MM.1S (cell line): ENCODE data around the gene PITPNM3.

Experiments
- DNase-seq: peaks from one replicate; pipeline ENCODE4 v3.0.0-alpha.2; 2015
- H2AFZ ChIP-seq: fragments of 300-600 bp; sonication (generic); 2 replicates; pipeline ENCODE4 v1.6.0; 2016; ENCODE audit warnings: antibody characterized with exemption, low read length
- H3F3A ChIP-seq: fragments of 300-600 bp; sonication (generic); 2 replicates; pipeline ENCODE4 v1.6.1; 2016; ENCODE audit warnings: mild to moderate bottlenecking, antibody characterized with exemption, low read length, moderate library complexity, mixed read lengths; ENCODE audit not compliant: insufficient read depth
- H3K27ac ChIP-seq: fragments of 300-600 bp; sonication (generic); 2 replicates; pipeline ENCODE4 v1.5.1; 2016; ENCODE audit warnings: mild to moderate bottlenecking, low read length
- H3K27me3 ChIP-seq: fragments of 300-600 bp; sonication (generic); replicated peaks from 2 replicates; pipeline ENCODE4 v1.6.0; 2016; ENCODE audit warnings: low read length; ENCODE audit not compliant: insufficient read depth
- H3K36me3 ChIP-seq: fragments of 300-600 bp; sonication (generic); replicated peaks from 2 replicates; pipeline ENCODE4 v1.6.1; 2016; ENCODE audit warnings: mild to moderate bottlenecking, low read length, mixed read lengths; ENCODE audit not compliant: insufficient read depth
- H3K4me1 ChIP-seq: fragments of 300-600 bp; sonication (generic); 2 replicates; pipeline ENCODE4 v1.6.1; 2016; ENCODE audit warnings: low read length, mixed read lengths
- H3K4me2 ChIP-seq: fragments of 300-600 bp; sonication (generic); 2 replicates; pipeline ENCODE4 v1.6.0; 2016; ENCODE audit warnings: low read depth, low read length
- H3K4me3 ChIP-seq: fragments of 300-600 bp; sonication (generic); 2 replicates; pipeline ENCODE4 v1.5.1; 2016; ENCODE audit warnings: low read length, mixed read lengths
- H3K79me2 ChIP-seq: fragments of 300-600 bp; sonication (generic); 2 replicates; pipeline ENCODE4 v1.6.1; 2016; ENCODE audit warnings: mixed run types, low read length, mixed read lengths
- H3K9ac ChIP-seq: fragments of 300-600 bp; sonication (generic); 2 replicates; pipeline ENCODE4 v1.6.1; 2016; ENCODE audit warnings: low read length, mixed read lengths
- H3K9me2 ChIP-seq: fragments of 300-600 bp; sonication (generic); replicated peaks from 2 replicates; pipeline ENCODE4 v1.6.1; 2016; ENCODE audit warnings: mild to moderate bottlenecking, low read length, mixed read lengths; ENCODE audit not compliant: insufficient read depth
- H3K9me3 ChIP-seq: fragments of 300-600 bp; sonication (generic); replicated peaks from 2 replicates; pipeline ENCODE4 v1.6.1; 2016; ENCODE audit warnings: mild to moderate bottlenecking, low read length, mixed read lengths; ENCODE audit not compliant: insufficient read depth
- H4K20me1 ChIP-seq: fragments of 300-600 bp; sonication (generic); 2 replicates; pipeline ENCODE4 v1.6.1; 2016; ENCODE audit warnings: mild to moderate bottlenecking, low read length, moderate library complexity, mixed read lengths; ENCODE audit not compliant: insufficient read depth
- CTCF ChIP-seq: fragments of 300-600 bp; sonication (generic); IDR thresholded peaks from 2 replicates; pipeline ENCODE4 v1.5.1; 2016; ENCODE audit warnings: antibody characterized with exemption, low read length, mixed read lengths
- EZH2 ChIP-seq: fragments of 300-600 bp; sonication (generic); optimal IDR thresholded peaks from 2 replicates; pipeline ENCODE3; 2017; ENCODE audit warnings: low read depth, mild to moderate bottlenecking, antibody characterized with exemption, low read length, mixed read lengths
- EZH2phosphoT487 ChIP-seq: fragments of 300-600 bp; sonication (generic); IDR thresholded peaks from 2 replicates; pipeline ENCODE4 v1.6.1; 2018; ENCODE audit warnings: antibody characterized with exemption, low read length

PITPNM3 gene

GRCh38 chr17:6471531-6472465 lies 84.6 kb downstream of the PITPNM3 start:
- Histone ChIP-seq H3F3A (no peaks in the 10 kb centered on the region), H3K9ac (no peak overlapping the region), H2AFZ (no peak overlapping the region), H3K4me2 (no peak overlapping the region), H3K4me1 (no peaks in the 10 kb centered on the region), H3K27ac (no peak overlapping the region), H3K27me3 (peaks cover 43% of the 10 kb centered on the region), H3K9me3 (no peaks in the 10 kb centered on the region), H3K4me3 (no peak overlapping the region), H4K20me1 (no peaks in the 10 kb centered on the region), H3K36me3 (no peaks in the 10 kb centered on the region), H3K79me2 (no peaks in the 10 kb centered on the region), H3K9me2 (no peaks in the 10 kb centered on the region)
- no peak for DNase-seq
- TF ChIP-seq CTCF (no peak), EZH2 (no peak), EZH2phosphoT487 (no peak)

GRCh38 chr17:6470751-6471521 lies 85.4 kb downstream of the PITPNM3 start:
- TF ChIP-seq EZH2 (no peak), CTCF (no peak), EZH2phosphoT487 (no peak)
- Histone ChIP-seq H3K36me3 (no peaks in the 10 kb centered on the region), H3K4me1 (no peaks in the 10 kb centered on the region), H2AFZ (no peak overlapping the region), H3K27ac (no peak overlapping the region), H3K9me3 (no peaks in the 10 kb centered on the region), H4K20me1 (no peaks in the 10 kb centered on the region), H3K27me3 (peaks cover 46% of the 10 kb centered on the region), H3K4me2 (no peak overlapping the region), H3K9me2 (no peaks in the 10 kb centered on the region), H3K79me2 (no peaks in the 10 kb centered on the region), H3F3A (no peaks in the 10 kb centered on the region), H3K4me3 (no peak overlapping the region), H3K9ac (no peak overlapping the region)
- DNase-seq, result no peak

GRCh38 chr17:6470146-6470718 lies 86.1 kb downstream of the PITPNM3 start:
- Histone ChIP-seq H3K4me2 (no peak overlapping the region), H4K20me1 (no peaks in the 10 kb centered on the region), H3K9me3 (no peaks in the 10 kb centered on the region), H2AFZ (no peak overlapping the region), H3K79me2 (no peaks in the 10 kb centered on the region), H3K27ac (no peak overlapping the region), H3K27me3 (peaks cover 48% of the 10 kb centered on the region), H3F3A (no peaks in the 10 kb centered on the region), H3K36me3 (no peaks in the 10 kb centered on the region), H3K9ac (no peak overlapping the region), H3K9me2 (no peaks in the 10 kb centered on the region), H3K4me3 (no peak overlapping the region), H3K4me1 (no peaks in the 10 kb centered on the region)
- TF ChIP-seq CTCF (no peak), EZH2 (no peak), EZH2phosphoT487 (no peak)
- no peak for DNase-seq
